Measurements from ENCODE around the gene KCNIP4.

DNA sequence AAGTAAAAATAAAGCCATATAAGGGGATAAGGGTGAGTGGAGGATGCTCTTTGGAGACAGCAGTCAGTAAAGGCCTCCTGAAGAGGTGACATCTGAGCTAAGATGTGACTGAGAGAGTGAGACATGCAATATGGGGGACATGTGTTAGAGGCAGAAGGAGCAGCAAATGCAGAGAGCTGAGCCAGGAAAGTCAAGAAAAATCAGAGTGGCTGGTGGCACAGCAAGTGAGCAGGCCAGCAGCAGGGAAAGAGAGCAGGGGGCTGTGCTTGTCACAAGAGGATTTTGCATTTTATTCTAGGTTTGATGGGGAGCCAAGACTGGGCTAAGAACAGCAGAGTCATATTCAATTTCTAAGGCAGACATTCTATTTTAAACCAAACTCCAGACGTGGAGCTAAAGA is 394.5 kb downstream of the KCNIP4 start:
- TF ChIP-seq POLR2AphosphoS5 (IDR thresholded peaks at IDR 0.05) (no peak), POLR2A (IDR thresholded peaks at IDR 0.05; ENCODE audit: low read depth) (no peak), EP300 (IDR thresholded peaks at IDR 0.05) (no peak)
- TF ChIP-seq, protein P1, sequence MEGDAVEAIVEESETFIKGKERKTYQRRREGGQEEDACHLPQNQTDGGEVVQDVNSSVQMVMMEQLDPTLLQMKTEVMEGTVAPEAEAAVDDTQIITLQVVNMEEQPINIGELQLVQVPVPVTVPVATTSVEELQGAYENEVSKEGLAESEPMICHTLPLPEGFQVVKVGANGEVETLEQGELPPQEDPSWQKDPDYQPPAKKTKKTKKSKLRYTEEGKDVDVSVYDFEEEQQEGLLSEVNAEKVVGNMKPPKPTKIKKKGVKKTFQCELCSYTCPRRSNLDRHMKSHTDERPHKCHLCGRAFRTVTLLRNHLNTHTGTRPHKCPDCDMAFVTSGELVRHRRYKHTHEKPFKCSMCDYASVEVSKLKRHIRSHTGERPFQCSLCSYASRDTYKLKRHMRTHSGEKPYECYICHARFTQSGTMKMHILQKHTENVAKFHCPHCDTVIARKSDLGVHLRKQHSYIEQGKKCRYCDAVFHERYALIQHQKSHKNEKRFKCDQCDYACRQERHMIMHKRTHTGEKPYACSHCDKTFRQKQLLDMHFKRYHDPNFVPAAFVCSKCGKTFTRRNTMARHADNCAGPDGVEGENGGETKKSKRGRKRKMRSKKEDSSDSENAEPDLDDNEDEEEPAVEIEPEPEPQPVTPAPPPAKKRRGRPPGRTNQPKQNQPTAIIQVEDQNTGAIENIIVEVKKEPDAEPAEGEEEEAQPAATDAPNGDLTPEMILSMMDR (IDR thresholded peaks at IDR 0.05), result no peak

Data from esophagus muscularis mucosa (tissue), 4 donors.